Right lobe of liver (tissue), 4 donors: Measurements from ENCODE around the gene CCT5.

Experiments
- CTCF ChIP-seq, 4 donors: fragments of 200-600 bp in 3 of 4; fragments of 450-650 bp in 1 of 4; IDR thresholded peaks; one replicate each; pipeline versions ENCODE4 v1.5.1 to v1.8.0; 2016 to 2022; ENCODE audit warnings: antibody characterized with exemption in 4 of 4, mild to moderate bottlenecking in 2 of 4
- POLR2A ChIP-seq: fragments of 450-650 bp; IDR thresholded peaks from one replicate; pipeline ENCODE4 v1.6.1; 2017; ENCODE audit warnings: antibody characterized with exemption, mild to moderate bottlenecking
- donor health status: DM: no; HTN: no; CAD: no.
- donor health status: DM: no; HTN: no; CAD: no.
- donor health status: DM: no; HTN: yes; CAD: no.

- TF ChIP-seq POLR2A (no peak), CTCF (IDR thresholded peaks at IDR 0.05) (no peak)
These were observed 53.7 kb downstream of the CCT5 start for GRCh38 chr5:10303699-10304170.
